ENCODE measurements around the gene OPCML. TPM values are rescaled to one million over a fixed set of nuclear protein-coding genes. Genes with fewer than 3 reads are reported as not detected.

OPCML gene
- total RNA-seq, 1 experiment from 2014 or later: 0.94 TPM

DNA sequence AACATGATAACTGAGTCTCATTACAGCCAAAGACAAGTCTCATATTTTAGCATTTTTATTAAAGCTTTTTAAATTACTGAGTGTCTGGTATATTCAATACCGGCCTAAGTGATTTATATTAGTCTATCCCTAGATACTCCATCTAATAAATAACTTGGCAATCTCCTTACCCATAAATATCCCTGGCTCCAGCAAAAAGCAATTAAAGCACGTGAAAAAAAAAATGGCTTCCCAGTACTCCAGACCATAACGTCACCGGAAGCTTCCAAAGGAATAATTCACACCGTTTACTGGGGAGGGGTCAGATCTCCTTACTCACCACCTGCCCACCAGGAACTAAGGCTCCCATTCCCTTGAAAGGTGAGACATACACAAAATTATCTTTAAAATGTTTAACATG is 988.3 kb downstream of the OPCML start:
- H3K14ac ChIP-seq (ENCODE audit: insufficient read depth, low read length): no peak overlapping the region
- no peak overlapping the region for H2BK120ac ChIP-seq (ENCODE audit: low read depth, low read length, poor library complexity, severe bottlenecking)
- no peak overlapping the region for H2BK15ac ChIP-seq (ENCODE audit: low read depth, low read length)
- no peaks in the 10 kb centered on the region for H3K79me1 ChIP-seq (ENCODE audit: insufficient read depth, low read depth, low read length, poor library complexity, severe bottlenecking)
- no peak overlapping the region for H4K8ac ChIP-seq (replicated peaks; ENCODE audit: insufficient read length, low read depth, low read length)
- no CpG with 5 or more reads among the region's 5 CpGs for WGBS (ENCODE audit: extremely low coverage, insufficient read length, low lambda C conversion rate)
- no peak for DNase-seq
- H3K18ac ChIP-seq (ENCODE audit: insufficient read length, low read depth, low read length): no peak overlapping the region
- no peak overlapping the region for H3K27ac ChIP-seq (ENCODE audit: insufficient read length, low read depth, low read length)
- no peak overlapping the region for H3K4me2 ChIP-seq (ENCODE audit: insufficient read depth, insufficient read length, low read length)
- Mint-ChIP-seq H3K27me3 (ENCODE audit: low read depth) (no peaks in the 10 kb centered on the region), H3K27ac (no peak overlapping the region), H3K9me3 (no peaks in the 10 kb centered on the region; a peak in 1 of 5 replicates), H3K36me3 (ENCODE audit: insufficient read depth in 1 of 3, low read depth in 3 of 3) (no peaks in the 10 kb centered on the region; a peak in 1 of 7 replicates), H3K4me3 (no peak overlapping the region), H3K4me1 (peaks cover 4 to 6% of the 10 kb centered on the region in 2 experiments; a peak in 3 of 4 replicates)
- H3T11ph ChIP-seq (ENCODE audit: low read length): no peak overlapping the region
- no peaks in the 10 kb centered on the region; the same call in 1 of the 2 replicates for H3K4me1 ChIP-seq (ENCODE audit: insufficient read depth, low read length)
- H3K9ac ChIP-seq (ENCODE audit: extremely low read depth, insufficient read length, low read length): no peak overlapping the region
- H3K23ac ChIP-seq (ENCODE audit: insufficient read length, low read depth, low read length): no peak overlapping the region
- H2AK5ac ChIP-seq (ENCODE audit: insufficient read length, low read length): no peak overlapping the region
- no peak overlapping the region for H2AFZ ChIP-seq (ENCODE audit: low read length)
- H3K27me3 ChIP-seq (ENCODE audit: insufficient read depth, low read length): no peaks in the 10 kb centered on the region
- no peaks in the 10 kb centered on the region for H4K20me1 ChIP-seq (ENCODE audit: control insufficient read depth, insufficient read depth, insufficient read length)
- H3K23me2 ChIP-seq (ENCODE audit: insufficient read length, low read depth, low read length, poor library complexity, severe bottlenecking): no peaks in the 10 kb centered on the region
- H2BK5ac ChIP-seq (ENCODE audit: insufficient read length, low read length): no peak overlapping the region
- TF ChIP-seq, protein P1, sequence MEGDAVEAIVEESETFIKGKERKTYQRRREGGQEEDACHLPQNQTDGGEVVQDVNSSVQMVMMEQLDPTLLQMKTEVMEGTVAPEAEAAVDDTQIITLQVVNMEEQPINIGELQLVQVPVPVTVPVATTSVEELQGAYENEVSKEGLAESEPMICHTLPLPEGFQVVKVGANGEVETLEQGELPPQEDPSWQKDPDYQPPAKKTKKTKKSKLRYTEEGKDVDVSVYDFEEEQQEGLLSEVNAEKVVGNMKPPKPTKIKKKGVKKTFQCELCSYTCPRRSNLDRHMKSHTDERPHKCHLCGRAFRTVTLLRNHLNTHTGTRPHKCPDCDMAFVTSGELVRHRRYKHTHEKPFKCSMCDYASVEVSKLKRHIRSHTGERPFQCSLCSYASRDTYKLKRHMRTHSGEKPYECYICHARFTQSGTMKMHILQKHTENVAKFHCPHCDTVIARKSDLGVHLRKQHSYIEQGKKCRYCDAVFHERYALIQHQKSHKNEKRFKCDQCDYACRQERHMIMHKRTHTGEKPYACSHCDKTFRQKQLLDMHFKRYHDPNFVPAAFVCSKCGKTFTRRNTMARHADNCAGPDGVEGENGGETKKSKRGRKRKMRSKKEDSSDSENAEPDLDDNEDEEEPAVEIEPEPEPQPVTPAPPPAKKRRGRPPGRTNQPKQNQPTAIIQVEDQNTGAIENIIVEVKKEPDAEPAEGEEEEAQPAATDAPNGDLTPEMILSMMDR (conservative IDR thresholded peaks at IDR 0.05): no peak
- H4K91ac ChIP-seq (ENCODE audit: insufficient read length, low read depth, low read length): no peak overlapping the region
- no peak overlapping the region for H2BK20ac ChIP-seq (ENCODE audit: low read depth, low read length, poor library complexity, severe bottlenecking)
- no peak overlapping the region for H3K4ac ChIP-seq (ENCODE audit: low read depth, low read length)
- no peaks in the 10 kb centered on the region for H3K9me3 ChIP-seq (ENCODE audit: control insufficient read depth, low read depth, low read length)
- H3K79me2 ChIP-seq (ENCODE audit: insufficient read depth, low read length): no peaks in the 10 kb centered on the region
- no peak overlapping the region for H4K5ac ChIP-seq (ENCODE audit: insufficient read length, low read depth, low read length)
- no peak overlapping the region for H3K56ac ChIP-seq (ENCODE audit: insufficient read length, low read depth, low read length)
- H2BK12ac ChIP-seq (ENCODE audit: insufficient read length, low read depth, low read length): no peak overlapping the region

All from H9 (cell line).